Hematopoietic multipotent progenitor cell treated with erythropoietin and hydrocortisone succinate and interleukin-3 and kit ligand, for 15 days (in vitro differentiated cells): ENCODE results near the gene CAMK1D.
"Not testable (repeated sequence)": the region's sequence is repeated elsewhere in the genome, so short reads cannot be mapped to it uniquely, and the experiment has no call there.

Source experiments
- DNase-seq: peaks from one replicate; pipeline ENCODE4 v3.0.0-alpha.2; 2015; ENCODE audit warnings: low spot score

CAMK1D gene

GRCh38 chr10:12470719-12471118 is 121.4 kb downstream of the CAMK1D start:
- DNase-seq, result no peak

- no peak for DNase-seq
Measured at GRCh38 chr10:12471135-12471534, 121.8 kb downstream of the CAMK1D start.

GRCh38 chr10:12473491-12473890 is 124.1 kb downstream of the CAMK1D start:
- no peak for DNase-seq

GRCh38 chr10:12474727-12475412 is 125.5 kb downstream of the CAMK1D start:
- no peak for DNase-seq

GRCh38 chr10:12476656-12477055 is 127.3 kb downstream of the CAMK1D start:
- DNase-seq, result no peak

GRCh38 chr10:12479437-12479844 is 130.1 kb downstream of the CAMK1D start:
- DNase-seq, result no peak

GRCh38 chr10:12479924-12480323 is 130.6 kb downstream of the CAMK1D start:
- no peak for DNase-seq

- DNase-seq, result no peak
Measured at GRCh38 chr10:12480440-12480839, 131.1 kb downstream of the CAMK1D start.

- no peak for DNase-seq
Measured at GRCh38 chr10:12481924-12482323, 132.6 kb downstream of the CAMK1D start.

GRCh38 chr10:12482587-12482986 is 133.2 kb downstream of the CAMK1D start:
- no peak for DNase-seq

- DNase-seq, result no peak
Measured at GRCh38 chr10:12484002-12484918, 134.9 kb downstream of the CAMK1D start.

GRCh38 chr10:12484941-12485805 is 135.8 kb downstream of the CAMK1D start:
- DNase-seq, result peak; percentile 26

- no peak for DNase-seq
Measured at GRCh38 chr10:12487366-12487765, 138.0 kb downstream of the CAMK1D start.

GRCh38 chr10:12488626-12489025 is 139.3 kb downstream of the CAMK1D start:
- DNase-seq, result no peak

GRCh38 chr10:12489357-12489756 is 140.0 kb downstream of the CAMK1D start:
- no peak for DNase-seq

- no peak for DNase-seq
Measured at GRCh38 chr10:12489806-12490205, 140.5 kb downstream of the CAMK1D start.

- DNase-seq, result no peak
Measured at GRCh38 chr10:12490963-12491362, 141.6 kb downstream of the CAMK1D start.

- DNase-seq, result no peak
Measured at GRCh38 chr10:12491491-12491890, 142.1 kb downstream of the CAMK1D start.

GRCh38 chr10:12492016-12492415 is 142.7 kb downstream of the CAMK1D start:
- no peak for DNase-seq

- DNase-seq, result not testable (repeated sequence)
Measured at GRCh38 chr10:12497046-12497445, 147.7 kb downstream of the CAMK1D start.

- no peak for DNase-seq
Measured at GRCh38 chr10:12499076-12499986, 150.0 kb downstream of the CAMK1D start.
